OCI-M2 (cell line): ENCODE data around the gene ZFHX3.

ENCODE experiments used
- DNase-seq: peaks from one replicate; lab custom pipeline; 2025; ENCODE audit not compliant: unreplicated experiment; lab: John Stamatoyannopoulos, UW

The ZFHX3 gene

GRCh38 chr16:72768591-72768990, 279.3 kb downstream of the ZFHX3 start:
- DNase-seq = no peak

GRCh38 chr16:72766506-72766905, 281.4 kb downstream of the ZFHX3 start:
- DNase-seq = no peak

- no peak for DNase-seq
Measured at GRCh38 chr16:72764015-72764654, 283.8 kb downstream of the ZFHX3 start.

GRCh38 chr16:72760581-72760980, 287.3 kb downstream of the ZFHX3 start:
- no peak for DNase-seq

- DNase-seq = no peak
Measured at GRCh38 chr16:72753881-72754280, 294.0 kb downstream of the ZFHX3 start.

- DNase-seq = no peak
Measured at GRCh38 chr16:72752004-72752695, 295.8 kb downstream of the ZFHX3 start.

GRCh38 chr16:72751076-72751475, 296.9 kb downstream of the ZFHX3 start:
- no peak for DNase-seq

GRCh38 chr16:72749091-72749490, 298.8 kb downstream of the ZFHX3 start:
- DNase-seq = no peak

GRCh38 chr16:72744076-72744793, 303.7 kb downstream of the ZFHX3 start:
- no peak for DNase-seq

GRCh38 chr16:72743011-72743761, 304.7 kb downstream of the ZFHX3 start:
- DNase-seq = no peak

GRCh38 chr16:72740347-72740746, 307.6 kb downstream of the ZFHX3 start:
- DNase-seq = no peak

- no peak for DNase-seq
Measured at GRCh38 chr16:72739577-72739976, 308.4 kb downstream of the ZFHX3 start.

- no peak for DNase-seq
Measured at GRCh38 chr16:72736074-72736473, 311.9 kb downstream of the ZFHX3 start.
